NCI-H82 treated with DMSO at 0.1 percent for 48 hours (cell line): Measurements from ENCODE around the gene CRB3.
"Not testable (repeated sequence)": the region's sequence is repeated elsewhere in the genome, so short reads cannot be mapped to it uniquely, and the experiment has no call there.

Experiments used
- DNase-seq: peaks from one replicate; lab custom pipeline; 2025; ENCODE audit not compliant: unreplicated experiment; lab: John Stamatoyannopoulos, UW

Gene CRB3

GRCh38 chr19:6464070-6464873 lies at the start of gene CRB3:
CRB3 (plus strand) TSS chr19:6464271; CDS start chr19:6464702, 431 bp downstream.
- no peak for DNase-seq

GRCh38 chr19:6414793-6415590 lies 49.1 kb upstream of the CRB3 start:
- DNase-seq, result no peak

GRCh38 chr19:6415591-6416190 lies 48.4 kb upstream of the CRB3 start:
- no peak for DNase-seq

- no peak for DNase-seq
Measured at GRCh38 chr19:6416658-6417405, 47.2 kb upstream of the CRB3 start.

- no peak for DNase-seq
Measured at GRCh38 chr19:6417713-6418561, 46.1 kb upstream of the CRB3 start.

GRCh38 chr19:6418562-6418932 lies 45.5 kb upstream of the CRB3 start:
- no peak for DNase-seq

- no peak for DNase-seq
Measured at GRCh38 chr19:6421075-6422014, 42.7 kb upstream of the CRB3 start.

GRCh38 chr19:6423499-6424194 lies 40.4 kb upstream of the CRB3 start:
- DNase-seq, result no peak

- no peak for DNase-seq
Measured at GRCh38 chr19:6424195-6424938, 39.7 kb upstream of the CRB3 start, which contains the start of gene KHSRP. KHSRP (minus strand) TSS chr19:6424811; CDS start chr19:6424701, 110 bp downstream.

GRCh38 chr19:6424939-6425731 lies 38.9 kb upstream of the CRB3 start:
- peak; percentile 100 for DNase-seq

GRCh38 chr19:6425732-6426620 lies 38.1 kb upstream of the CRB3 start:
- DNase-seq, result no peak

- DNase-seq, result no peak
Measured at GRCh38 chr19:6427131-6427530, 36.9 kb upstream of the CRB3 start.

- not testable (repeated sequence) for DNase-seq
Measured at GRCh38 chr19:6428692-6429418, 35.2 kb upstream of the CRB3 start.

GRCh38 chr19:6429419-6430221 lies 34.5 kb upstream of the CRB3 start:
- no peak for DNase-seq
